ENCODE data around the gene UGT1A4.
A peak's percentile ranks its signal among the peaks of the same experiment; 100 is the strongest.

Gene UGT1A4

DNA sequence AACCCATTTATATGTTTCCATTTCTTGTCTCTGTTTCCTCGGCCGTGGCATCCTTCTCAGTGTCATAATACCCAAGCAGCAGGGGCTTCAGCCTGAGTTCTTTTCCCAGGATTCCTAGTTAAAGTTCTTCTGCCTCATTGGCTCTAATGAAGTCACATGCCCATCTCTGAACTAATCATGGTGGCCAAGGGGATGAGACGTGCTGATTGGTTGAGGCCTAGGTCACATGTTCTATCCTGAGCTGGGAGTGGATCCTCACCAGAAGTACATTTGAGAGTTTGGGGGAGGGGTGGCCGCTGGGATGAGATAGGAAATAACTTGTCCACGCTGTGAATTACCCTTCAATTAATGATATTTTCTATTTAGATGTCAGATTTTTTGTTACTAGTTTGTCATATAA lies 9.6 kb upstream of the UGT1A4 start:
- Mint-ChIP-seq H3K27me3 (ENCODE audit: low read depth) (peaks cover 21% of the 10 kb centered on the region), H3K4me1 (no peaks in the 10 kb centered on the region), H3K4me3 (no peak overlapping the region), H3K27ac (no peak overlapping the region), H3K9me3 (peaks cover 6% of the 10 kb centered on the region), H3K36me3 (ENCODE audit: low read depth) (no peaks in the 10 kb centered on the region)
- TF ChIP-seq, protein P1, sequence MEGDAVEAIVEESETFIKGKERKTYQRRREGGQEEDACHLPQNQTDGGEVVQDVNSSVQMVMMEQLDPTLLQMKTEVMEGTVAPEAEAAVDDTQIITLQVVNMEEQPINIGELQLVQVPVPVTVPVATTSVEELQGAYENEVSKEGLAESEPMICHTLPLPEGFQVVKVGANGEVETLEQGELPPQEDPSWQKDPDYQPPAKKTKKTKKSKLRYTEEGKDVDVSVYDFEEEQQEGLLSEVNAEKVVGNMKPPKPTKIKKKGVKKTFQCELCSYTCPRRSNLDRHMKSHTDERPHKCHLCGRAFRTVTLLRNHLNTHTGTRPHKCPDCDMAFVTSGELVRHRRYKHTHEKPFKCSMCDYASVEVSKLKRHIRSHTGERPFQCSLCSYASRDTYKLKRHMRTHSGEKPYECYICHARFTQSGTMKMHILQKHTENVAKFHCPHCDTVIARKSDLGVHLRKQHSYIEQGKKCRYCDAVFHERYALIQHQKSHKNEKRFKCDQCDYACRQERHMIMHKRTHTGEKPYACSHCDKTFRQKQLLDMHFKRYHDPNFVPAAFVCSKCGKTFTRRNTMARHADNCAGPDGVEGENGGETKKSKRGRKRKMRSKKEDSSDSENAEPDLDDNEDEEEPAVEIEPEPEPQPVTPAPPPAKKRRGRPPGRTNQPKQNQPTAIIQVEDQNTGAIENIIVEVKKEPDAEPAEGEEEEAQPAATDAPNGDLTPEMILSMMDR (IDR thresholded peaks at IDR 0.05; ENCODE audit: unreplicated experiment in 3 of 3): no peak

DNA sequence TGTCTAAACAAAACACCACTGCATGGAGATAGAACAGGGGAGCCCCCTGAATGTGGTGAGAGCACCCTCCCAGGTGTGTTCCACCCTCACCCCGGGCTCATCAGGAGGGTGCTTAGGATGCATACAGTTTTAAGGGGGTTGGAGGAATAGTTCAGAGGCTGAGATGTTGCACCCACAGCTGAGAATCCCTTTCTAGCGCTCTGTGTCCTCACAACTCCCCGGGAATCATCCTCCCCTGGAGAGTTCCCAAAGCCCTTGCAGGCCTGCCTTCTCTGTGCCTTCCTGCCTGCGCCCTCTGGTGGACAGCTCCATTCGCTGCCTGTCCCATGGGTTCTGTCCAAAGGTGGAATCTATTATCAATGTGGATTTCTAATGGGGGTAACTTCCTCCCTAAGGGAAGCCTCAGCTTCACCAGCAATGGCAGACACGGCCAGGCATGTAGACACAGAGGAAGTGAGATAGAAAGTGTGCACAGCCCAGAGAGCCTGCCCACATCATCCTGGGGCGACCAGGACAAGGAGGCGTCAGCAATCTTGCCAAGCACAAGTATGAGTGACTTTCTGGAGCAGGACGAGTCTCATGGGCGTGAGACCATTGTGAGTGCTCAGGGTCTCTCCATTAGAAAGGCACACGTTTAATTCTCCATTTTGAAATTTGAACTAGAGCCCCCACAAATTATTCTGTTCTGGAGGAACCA lies 7.1 kb upstream of the UGT1A4 start:
- no peaks in the 10 kb centered on the region for H3K36me3 Mint-ChIP-seq (ENCODE audit: low read depth)
- no peak overlapping the region for H3K4me3 Mint-ChIP-seq
- no peaks in the 10 kb centered on the region for H3K9me3 Mint-ChIP-seq
- H3K27ac Mint-ChIP-seq: no peak overlapping the region
- TF ChIP-seq, protein P1 (IDR thresholded peaks at IDR 0.05; ENCODE audit: unreplicated experiment in 3 of 3): peak; percentile 75 to 81 (median 81)
- no peaks in the 10 kb centered on the region for H3K4me1 Mint-ChIP-seq
- peaks cover 29% of the 10 kb centered on the region for H3K27me3 Mint-ChIP-seq (ENCODE audit: low read depth)

DNA sequence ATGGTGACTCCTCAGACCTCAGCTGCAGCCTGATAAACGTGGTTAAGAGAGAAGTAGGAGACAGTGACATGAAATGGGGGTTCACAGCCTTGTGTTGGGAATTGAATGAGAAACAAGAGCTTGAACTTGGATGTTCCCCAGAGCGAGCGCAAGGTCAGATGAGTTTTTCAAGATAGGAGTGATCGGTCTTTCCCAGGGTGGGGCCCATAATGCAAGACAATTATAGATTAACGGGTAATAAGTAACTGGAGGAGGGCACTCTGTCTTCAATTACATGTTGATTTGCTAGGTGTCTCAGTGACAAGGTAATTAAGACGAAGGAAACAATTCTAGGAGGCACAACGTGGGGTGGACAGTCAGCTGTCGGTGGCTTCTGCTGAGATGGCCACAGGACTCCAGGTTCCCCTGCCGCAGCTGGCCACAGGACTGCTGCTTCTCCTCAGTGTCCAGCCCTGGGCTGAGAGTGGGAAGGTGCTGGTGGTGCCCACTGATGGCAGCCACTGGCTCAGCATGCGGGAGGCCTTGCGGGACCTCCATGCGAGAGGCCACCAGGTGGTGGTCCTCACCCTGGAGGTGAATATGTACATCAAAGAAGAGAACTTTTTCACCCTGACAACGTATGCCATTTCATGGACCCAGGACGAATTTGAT lies 5.8 kb upstream of the UGT1A4 start, which contains the start of gene UGT1A5:
Gene UGT1A5 (plus strand): TSS at position 297 of the 651 bp plus-strand sequence. CDS start 85 bp downstream, at position 382.
- peaks cover 26% of the 10 kb centered on the region for H3K27me3 Mint-ChIP-seq (ENCODE audit: low read depth)
- no peak within 1 kb of the TSS for H3K27ac Mint-ChIP-seq

DNA sequence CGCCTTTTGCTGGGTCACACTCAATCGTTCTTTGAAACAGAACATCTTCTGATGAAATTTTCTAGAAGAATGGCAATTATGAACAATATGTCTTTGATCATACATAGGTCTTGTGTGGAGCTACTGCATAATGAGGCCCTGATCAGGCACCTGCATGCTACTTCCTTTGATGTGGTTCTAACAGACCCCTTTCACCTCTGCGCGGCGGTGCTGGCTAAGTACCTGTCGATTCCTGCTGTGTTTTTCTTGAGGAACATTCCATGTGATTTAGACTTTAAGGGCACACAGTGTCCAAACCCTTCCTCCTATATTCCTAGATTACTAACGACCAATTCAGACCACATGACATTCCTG lies 5.3 kb upstream of the UGT1A4 start:
- TF ChIP-seq, protein P1 (IDR thresholded peaks at IDR 0.05; ENCODE audit: unreplicated experiment in 3 of 3): no peak
- no peaks in the 10 kb centered on the region for H3K36me3 Mint-ChIP-seq (ENCODE audit: low read depth)
- H3K27me3 Mint-ChIP-seq (ENCODE audit: low read depth): peaks cover 25% of the 10 kb centered on the region
- no peak overlapping the region for H3K27ac Mint-ChIP-seq
- H3K4me1 Mint-ChIP-seq: no peaks in the 10 kb centered on the region
- H3K4me3 Mint-ChIP-seq: no peak overlapping the region
- no peaks in the 10 kb centered on the region for H3K9me3 Mint-ChIP-seq

More for the DNA sequence above, 5.8 kb upstream of the UGT1A4 start, which contains the start of gene UGT1A5:
- no peak within 1 kb of the TSS for H3K4me3 Mint-ChIP-seq
- TF ChIP-seq, protein P1 (IDR thresholded peaks at IDR 0.05; ENCODE audit: unreplicated experiment in 3 of 3): no peak
- H3K4me1 Mint-ChIP-seq: no peaks in the 10 kb centered on the region
- H3K9me3 Mint-ChIP-seq: no peaks in the 10 kb centered on the region
- H3K36me3 Mint-ChIP-seq (ENCODE audit: low read depth): no peaks in the 10 kb centered on the region

DNA sequence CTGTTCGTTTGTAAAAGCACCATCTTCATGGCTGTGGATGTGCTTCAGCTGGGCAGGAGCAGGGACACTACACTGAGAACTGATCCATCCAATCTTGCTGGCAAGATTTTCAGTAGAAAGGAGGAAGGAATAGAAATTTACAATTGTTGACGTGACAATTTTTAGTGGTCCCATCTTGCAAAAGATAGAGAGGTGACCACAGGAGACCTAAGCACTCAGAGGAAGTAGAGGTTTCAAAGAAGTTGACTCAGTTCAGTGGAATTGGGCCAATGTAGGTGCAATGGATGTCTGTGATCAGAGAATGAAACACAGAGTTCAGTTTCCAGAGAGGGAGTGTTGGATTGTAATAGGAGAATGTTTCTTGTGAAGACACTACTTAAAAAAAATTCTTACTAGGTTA lies 4.4 kb upstream of the UGT1A4 start:
- TF ChIP-seq, protein P1 (IDR thresholded peaks at IDR 0.05; ENCODE audit: unreplicated experiment in 3 of 3): no peak
- H3K27me3 Mint-ChIP-seq (ENCODE audit: low read depth): peaks cover 26% of the 10 kb centered on the region

More for the DNA sequence above, 4.4 kb upstream of the UGT1A4 start:
- no peak overlapping the region for H3K4me3 Mint-ChIP-seq
- no peaks in the 10 kb centered on the region for H3K4me1 Mint-ChIP-seq
- H3K27ac Mint-ChIP-seq: no peak overlapping the region
- no peaks in the 10 kb centered on the region for H3K36me3 Mint-ChIP-seq (ENCODE audit: low read depth)
- H3K9me3 Mint-ChIP-seq: no peaks in the 10 kb centered on the region

Data from nephron (organoid).